Right lobe of liver (tissue), 6 donors: ENCODE measurements around the gene RHOJ. TPM values are rescaled to one million over a fixed set of nuclear protein-coding genes. Genes with fewer than 3 reads are reported as not detected.

Experiments used
- ATAC-seq, 4 donors: fragments of 200-7000 bp; cut with Tn5 transposase; one replicate each; pipeline ENCODE4 v1.9.1; 2020; ENCODE audit warnings: mild to moderate bottlenecking in 4 of 4, moderate library complexity in 4 of 4
- DNase-seq, 3 donors: peaks; one replicate each; pipeline ENCODE4 v3.0.0-alpha.2; 2020
- H3K27ac ChIP-seq, 3 donors: fragments of 200-600 bp; one replicate each; pipeline ENCODE4 v1.8.0; 2022
- H3K27me3 ChIP-seq, 2 donors: fragments of 200-600 bp; one replicate each; pipeline ENCODE4 v1.8.0; 2022
- H3K36me3 ChIP-seq, 4 donors: fragments of 200-600 bp; sonication (generic) in 1 of 4; one replicate each; pipeline versions ENCODE4 v1.5.1 to v1.8.0; 2017 to 2022; ENCODE audit warnings: control low read depth in 1 of 4
- H3K4me1 ChIP-seq, 4 donors: fragments of 200-600 bp; sonication (generic) in 1 of 4; one replicate each; pipeline versions ENCODE4 v1.5.1 to v1.8.0; 2017 to 2022; ENCODE audit warnings: control low read depth in 1 of 4
- H3K4me3 ChIP-seq, 3 donors: fragments of 200-600 bp; one replicate each; pipeline ENCODE4 v1.8.0; 2022
- H3K9me3 ChIP-seq, 4 donors: fragments of 200-600 bp; sonication (generic) in 1 of 4; one replicate each; pipeline versions ENCODE4 v1.5.1 to v1.8.0; 2017 to 2022; ENCODE audit warnings: control low read depth in 1 of 4
- POLR2A ChIP-seq: fragments of 450-650 bp; IDR thresholded peaks from one replicate; pipeline ENCODE4 v1.6.1; 2017; ENCODE audit warnings: antibody characterized with exemption, mild to moderate bottlenecking
- WGBS: methylation state at CpG from one replicate; pipeline ENCODE4 v1.1.6; 2018; ENCODE audit warnings: low coverage, low lambda C conversion rate; ENCODE audit not compliant: insufficient coverage; ENCODE audit errors: missing lambda C conversion rate; 5-methylcytosine and 5-hydroxymethylcytosine counted together
- intact Hi-C, 2 donors: fragments of 100-400 bp; cut with DNase I; formaldehyde crosslinking; loops; one replicate each; pipeline versions ENCODE4 v1.11.2 to v1.14.1; 2022
- total RNA-seq, 6 experiments: library from RNA; depleted of rRNA in 2 of 6; stranded (reverse); fragments of >200 nt in 2 of 6; fragmentation: NEBNext Ultra II Directional in 3 of 6; extraction: Animal tissue kit (Norgen Biotek cat#: 25700) in 3 of 6; gene quantifications; one replicate each; pipeline versions ENCODE4 v1.1.0 to v1.2.4, GENCODE V29; 2016 to 2023
- TF ChIP-seq, protein P1 (sequence below), 4 donors: fragments of 200-600 bp in 3 of 4; fragments of 450-650 bp in 1 of 4; IDR thresholded peaks; one replicate each; pipeline versions ENCODE4 v1.5.1 to v1.8.0; 2016 to 2022; ENCODE audit warnings: antibody characterized with exemption in 4 of 4, mild to moderate bottlenecking in 2 of 4
- donor health status: DM: no; HTN: yes; CAD: no.
- donor health status: DM: no; HTN: no; CAD: no.
- donor health status: DM: no; HTN: no; CAD: no.
- donor health status: DM: no; HTN: yes; CAD: no.
- donor health status: DM: no; HTN: yes; CAD: no.

The RHOJ gene
- total RNA-seq, 6 experiments from 2014 or later, result 1.7 to 6.0 (median 2.9) TPM

DNA sequence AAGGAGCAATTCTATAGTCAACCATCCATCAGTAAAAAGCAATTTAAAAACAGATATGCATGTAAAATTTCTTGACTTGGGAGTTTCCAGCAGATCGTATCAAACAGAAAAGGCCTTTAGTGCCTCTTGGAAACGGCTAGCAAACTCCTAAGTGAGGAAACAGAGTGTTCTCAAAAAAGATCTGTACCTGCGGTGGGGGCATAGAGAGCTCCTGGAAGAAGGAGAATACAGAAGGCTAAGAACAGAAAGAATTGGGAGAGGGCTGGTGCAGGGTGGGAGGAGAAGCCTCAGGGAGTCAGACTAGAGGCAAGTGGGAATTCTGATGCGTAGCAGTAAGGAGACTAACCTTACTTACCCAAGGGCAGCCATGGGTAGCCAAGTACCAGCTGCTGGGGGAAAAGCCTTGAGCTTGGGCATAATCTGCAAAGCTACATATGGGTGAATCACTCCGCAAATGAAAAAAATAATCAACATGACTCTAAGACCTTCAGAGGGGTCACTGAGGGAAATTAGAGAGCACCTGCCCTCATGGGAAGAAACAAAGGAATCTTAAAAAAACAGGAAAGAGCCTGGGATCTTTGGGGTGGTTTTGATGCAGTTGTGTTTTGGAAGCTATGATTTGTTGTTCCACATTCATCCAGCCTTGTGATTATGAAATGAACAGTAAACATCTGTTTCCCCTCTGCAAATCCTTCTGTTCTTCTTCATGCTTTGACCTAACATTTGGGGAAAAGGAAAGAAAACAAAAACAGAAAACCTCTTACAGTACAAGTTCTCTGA, 10.4 kb downstream of the RHOJ start:
- WGBS, result 49% methylated on average over 5 of the region's 5 CpGs
- intact Hi-C loops, result no loop called here
- no peak for ATAC-seq

DNA sequence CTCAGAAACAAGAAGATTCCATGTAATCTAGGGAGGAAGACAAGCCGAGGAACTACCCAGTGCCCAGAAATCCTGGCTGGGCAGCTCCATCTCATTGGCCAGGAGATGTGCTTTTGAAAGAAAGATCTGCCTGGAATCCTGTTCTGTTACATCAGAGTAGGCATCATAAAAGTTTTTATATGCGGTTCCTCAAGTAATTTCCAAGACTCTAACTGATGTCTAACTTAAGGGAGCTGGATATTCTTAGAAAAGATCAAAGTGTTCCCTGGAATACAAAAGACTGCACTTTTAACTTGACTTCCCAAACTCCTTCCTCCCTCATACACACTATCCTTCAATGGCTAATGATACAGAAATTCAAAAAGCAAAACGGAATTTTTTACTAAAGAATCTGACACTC, 16.3 kb downstream of the RHOJ start:
- intact Hi-C loops, result no loop called here
- WGBS, result 38% methylated on average over 3 of the region's 3 CpGs

More for the DNA sequence above, 10.4 kb downstream of the RHOJ start:
- Histone ChIP-seq H3K27ac (no peak overlapping the region), H3K9me3 (no peaks in the 10 kb centered on the region), H3K4me1 (no peaks in the 10 kb centered on the region), H3K4me3 (no peak overlapping the region), H3K27me3 (no peaks in the 10 kb centered on the region), H3K36me3 (no peaks in the 10 kb centered on the region)
- TF ChIP-seq, protein P1, sequence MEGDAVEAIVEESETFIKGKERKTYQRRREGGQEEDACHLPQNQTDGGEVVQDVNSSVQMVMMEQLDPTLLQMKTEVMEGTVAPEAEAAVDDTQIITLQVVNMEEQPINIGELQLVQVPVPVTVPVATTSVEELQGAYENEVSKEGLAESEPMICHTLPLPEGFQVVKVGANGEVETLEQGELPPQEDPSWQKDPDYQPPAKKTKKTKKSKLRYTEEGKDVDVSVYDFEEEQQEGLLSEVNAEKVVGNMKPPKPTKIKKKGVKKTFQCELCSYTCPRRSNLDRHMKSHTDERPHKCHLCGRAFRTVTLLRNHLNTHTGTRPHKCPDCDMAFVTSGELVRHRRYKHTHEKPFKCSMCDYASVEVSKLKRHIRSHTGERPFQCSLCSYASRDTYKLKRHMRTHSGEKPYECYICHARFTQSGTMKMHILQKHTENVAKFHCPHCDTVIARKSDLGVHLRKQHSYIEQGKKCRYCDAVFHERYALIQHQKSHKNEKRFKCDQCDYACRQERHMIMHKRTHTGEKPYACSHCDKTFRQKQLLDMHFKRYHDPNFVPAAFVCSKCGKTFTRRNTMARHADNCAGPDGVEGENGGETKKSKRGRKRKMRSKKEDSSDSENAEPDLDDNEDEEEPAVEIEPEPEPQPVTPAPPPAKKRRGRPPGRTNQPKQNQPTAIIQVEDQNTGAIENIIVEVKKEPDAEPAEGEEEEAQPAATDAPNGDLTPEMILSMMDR (IDR thresholded peaks at IDR 0.05), result no peak
- TF ChIP-seq POLR2A, result no peak
- no peak for DNase-seq

DNA sequence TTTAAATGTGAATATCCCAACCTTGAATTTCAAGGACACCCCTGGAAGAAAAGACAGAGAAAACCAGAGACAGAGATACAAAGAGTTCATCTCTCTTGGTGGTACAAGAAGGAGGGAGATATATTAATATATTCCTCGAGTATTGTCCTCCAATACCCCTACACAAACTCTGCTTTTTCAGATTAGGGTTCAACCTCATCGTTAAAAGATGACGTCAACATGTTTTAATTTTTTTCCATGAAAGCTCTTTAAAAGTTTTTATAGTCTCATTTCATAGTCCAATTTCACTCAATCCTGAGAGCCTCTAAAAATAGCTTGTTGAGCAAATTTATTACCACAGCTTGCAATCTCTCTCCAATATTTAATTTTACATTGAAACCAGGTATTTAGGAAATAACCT, 19.4 kb downstream of the RHOJ start:
- no peaks in the 10 kb centered on the region for H3K36me3 ChIP-seq
- no peak for DNase-seq
- ATAC-seq, result no peak
- TF ChIP-seq, protein P1 (IDR thresholded peaks at IDR 0.05), result no peak
- no peak for TF ChIP-seq POLR2A
- WGBS, result 50% methylated on average over 3 of the region's 3 CpGs
- H3K4me1 ChIP-seq, result no peaks in the 10 kb centered on the region
- H3K27ac ChIP-seq, result no peak overlapping the region
- H3K27me3 ChIP-seq, result no peaks in the 10 kb centered on the region
- no peak overlapping the region for H3K4me3 ChIP-seq
- H3K9me3 ChIP-seq, result no peaks in the 10 kb centered on the region
- intact Hi-C loops, result no loop called here

More for the DNA sequence above, 16.3 kb downstream of the RHOJ start:
- TF ChIP-seq, protein P1 (IDR thresholded peaks at IDR 0.05), result no peak
- TF ChIP-seq POLR2A, result no peak
- no peak overlapping the region for H3K27ac ChIP-seq
- H3K4me3 ChIP-seq, result no peak overlapping the region
- H3K27me3 ChIP-seq, result no peaks in the 10 kb centered on the region
- no peaks in the 10 kb centered on the region for H3K9me3 ChIP-seq
- ATAC-seq, result no peak
- DNase-seq, result no peak
- H3K4me1 ChIP-seq, result no peaks in the 10 kb centered on the region
- H3K36me3 ChIP-seq, result no peaks in the 10 kb centered on the region

DNA sequence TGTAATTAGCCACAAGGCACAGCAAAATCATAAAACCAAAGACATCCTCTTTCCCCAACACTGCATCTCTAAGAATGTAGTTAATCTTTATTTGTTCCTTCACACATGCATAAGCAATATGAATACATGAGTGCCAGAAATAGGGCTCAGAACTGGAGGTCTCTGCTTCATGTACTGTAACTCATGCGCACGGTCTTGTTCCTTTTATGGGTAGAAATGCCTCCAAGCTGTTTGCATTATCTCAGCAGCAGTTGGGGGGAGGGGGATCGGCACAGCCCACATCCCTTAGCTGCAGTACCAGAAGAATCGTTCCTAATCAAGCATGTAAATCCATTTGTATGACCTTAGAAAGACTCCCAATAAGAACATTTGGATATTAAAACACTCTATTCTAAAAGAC, 20.0 kb downstream of the RHOJ start:
- no peak overlapping the region for H3K4me3 ChIP-seq
- H3K27me3 ChIP-seq, result no peaks in the 10 kb centered on the region
- no peak for TF ChIP-seq POLR2A
- TF ChIP-seq, protein P1 (IDR thresholded peaks at IDR 0.05), result no peak
- 43% methylated on average over 4 of the region's 4 CpGs for WGBS
- H3K4me1 ChIP-seq, result no peaks in the 10 kb centered on the region
- no peaks in the 10 kb centered on the region for H3K36me3 ChIP-seq
- no peaks in the 10 kb centered on the region for H3K9me3 ChIP-seq
- no peak overlapping the region for H3K27ac ChIP-seq
- intact Hi-C loops, result no loop called here
- no peak for DNase-seq
- no peak for ATAC-seq
